ENCODE measurements around the gene APLNR.

DNA sequence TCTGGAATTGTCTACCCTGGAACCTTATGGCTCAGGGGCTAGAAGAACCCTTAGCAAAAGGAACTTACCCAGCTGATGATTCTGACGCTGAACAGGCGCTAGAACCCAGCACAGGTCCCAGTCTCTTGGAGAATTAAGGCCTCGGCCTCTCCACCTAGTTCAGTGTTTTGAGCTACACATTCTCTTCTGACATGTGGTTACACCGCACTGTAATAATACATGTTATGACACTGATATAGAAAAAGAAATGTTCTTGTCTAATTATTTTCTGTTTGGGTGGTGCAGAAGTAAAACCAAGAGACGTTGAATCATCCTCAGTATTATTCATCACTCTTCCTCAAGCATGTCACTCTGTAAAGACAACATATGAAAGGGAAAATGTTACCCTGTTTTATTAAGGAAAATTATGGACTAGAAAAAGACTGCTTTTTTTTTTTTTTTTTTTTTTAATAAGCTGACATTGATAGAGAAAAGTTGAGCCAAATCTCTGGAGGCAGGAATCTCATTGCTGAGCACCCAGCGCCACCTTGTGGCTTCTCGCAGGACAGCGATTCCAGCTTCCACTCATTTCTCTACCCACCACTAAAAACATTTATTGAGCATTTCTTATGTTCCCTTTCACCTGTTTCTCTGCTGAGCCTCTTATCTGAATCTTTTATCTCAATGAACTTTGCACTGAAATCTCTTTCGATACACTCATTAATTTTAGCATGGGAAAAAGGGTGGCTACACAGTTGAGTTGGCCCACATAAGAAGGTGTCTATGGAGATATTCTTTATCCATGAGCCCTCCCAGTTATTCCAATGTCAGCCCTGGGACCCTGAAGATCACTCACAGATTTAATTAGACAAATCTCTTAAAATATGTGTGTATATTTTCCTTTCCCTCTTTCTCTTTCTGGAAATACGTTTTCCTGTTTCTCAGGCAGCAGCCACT, 12.6 kb upstream of the APLNR start:
- TF ChIP-seq ATF1 (CRISPR knock-in tag; IDR thresholded peaks at IDR 0.05) = no peak
- TF ChIP-seq GABPB1 (CRISPR knock-in tag; IDR thresholded peaks at IDR 0.05) = no peak
- TF ChIP-seq, protein P1, sequence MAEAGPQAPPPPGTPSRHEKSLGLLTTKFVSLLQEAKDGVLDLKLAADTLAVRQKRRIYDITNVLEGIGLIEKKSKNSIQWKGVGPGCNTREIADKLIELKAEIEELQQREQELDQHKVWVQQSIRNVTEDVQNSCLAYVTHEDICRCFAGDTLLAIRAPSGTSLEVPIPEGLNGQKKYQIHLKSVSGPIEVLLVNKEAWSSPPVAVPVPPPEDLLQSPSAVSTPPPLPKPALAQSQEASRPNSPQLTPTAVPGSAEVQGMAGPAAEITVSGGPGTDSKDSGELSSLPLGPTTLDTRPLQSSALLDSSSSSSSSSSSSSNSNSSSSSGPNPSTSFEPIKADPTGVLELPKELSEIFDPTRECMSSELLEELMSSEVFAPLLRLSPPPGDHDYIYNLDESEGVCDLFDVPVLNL (CRISPR knock-in tag; IDR thresholded peaks at IDR 0.05; ENCODE audit: borderline replicate concordance, low read depth) = no peak
- TF ChIP-seq ZNF423 (CRISPR knock-in tag; IDR thresholded peaks at IDR 0.05) = no peak
- TF ChIP-seq, protein P2, sequence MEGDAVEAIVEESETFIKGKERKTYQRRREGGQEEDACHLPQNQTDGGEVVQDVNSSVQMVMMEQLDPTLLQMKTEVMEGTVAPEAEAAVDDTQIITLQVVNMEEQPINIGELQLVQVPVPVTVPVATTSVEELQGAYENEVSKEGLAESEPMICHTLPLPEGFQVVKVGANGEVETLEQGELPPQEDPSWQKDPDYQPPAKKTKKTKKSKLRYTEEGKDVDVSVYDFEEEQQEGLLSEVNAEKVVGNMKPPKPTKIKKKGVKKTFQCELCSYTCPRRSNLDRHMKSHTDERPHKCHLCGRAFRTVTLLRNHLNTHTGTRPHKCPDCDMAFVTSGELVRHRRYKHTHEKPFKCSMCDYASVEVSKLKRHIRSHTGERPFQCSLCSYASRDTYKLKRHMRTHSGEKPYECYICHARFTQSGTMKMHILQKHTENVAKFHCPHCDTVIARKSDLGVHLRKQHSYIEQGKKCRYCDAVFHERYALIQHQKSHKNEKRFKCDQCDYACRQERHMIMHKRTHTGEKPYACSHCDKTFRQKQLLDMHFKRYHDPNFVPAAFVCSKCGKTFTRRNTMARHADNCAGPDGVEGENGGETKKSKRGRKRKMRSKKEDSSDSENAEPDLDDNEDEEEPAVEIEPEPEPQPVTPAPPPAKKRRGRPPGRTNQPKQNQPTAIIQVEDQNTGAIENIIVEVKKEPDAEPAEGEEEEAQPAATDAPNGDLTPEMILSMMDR (IDR thresholded peaks at IDR 0.05) = peak; percentile 85
- TF ChIP-seq ZBTB21 (CRISPR knock-in tag; IDR thresholded peaks at IDR 0.05; ENCODE audit: borderline replicate concordance) = no peak
- TF ChIP-seq ZNF232 (CRISPR knock-in tag; IDR thresholded peaks at IDR 0.05) = no peak
